ENCODE data around the gene CKAP5.

CKAP5 gene

DNA sequence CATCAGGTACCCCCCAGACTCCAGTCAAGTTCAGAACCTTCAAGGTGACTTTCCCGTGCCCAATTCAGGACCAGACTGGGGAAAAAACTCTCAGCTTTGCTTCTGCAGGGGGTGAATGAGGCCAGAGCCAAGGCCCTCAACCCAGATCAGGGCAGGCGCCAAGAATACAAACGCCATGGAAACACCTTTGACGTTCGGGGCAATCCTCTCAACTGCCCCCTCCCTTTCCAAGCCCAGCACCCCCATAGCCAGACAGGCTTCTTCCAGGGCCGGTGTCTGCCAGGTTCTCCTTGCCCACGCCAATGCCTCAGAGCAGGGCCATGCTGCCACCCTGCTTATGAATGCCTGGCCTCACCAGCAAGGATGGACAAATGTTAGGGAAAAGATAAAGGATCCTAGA lies 151.5 kb downstream of the CKAP5 start:
- no peak for TF ChIP-seq CTCF (conservative IDR thresholded peaks at IDR 0.05; ENCODE audit: low read length)
- H3K4me3 ChIP-seq (ENCODE audit: low read length), result no peak overlapping the region
- no peak for DNase-seq (ENCODE audit: low read depth)

GRCh38 chr11:46694072-46694471 lies 152.0 kb downstream of the CKAP5 start:
- no peak for TF ChIP-seq CTCF (conservative IDR thresholded peaks at IDR 0.05; ENCODE audit: low read length)
- no peak for DNase-seq (ENCODE audit: low read depth)
- no peak overlapping the region for H3K4me3 ChIP-seq (ENCODE audit: low read length)

DNA sequence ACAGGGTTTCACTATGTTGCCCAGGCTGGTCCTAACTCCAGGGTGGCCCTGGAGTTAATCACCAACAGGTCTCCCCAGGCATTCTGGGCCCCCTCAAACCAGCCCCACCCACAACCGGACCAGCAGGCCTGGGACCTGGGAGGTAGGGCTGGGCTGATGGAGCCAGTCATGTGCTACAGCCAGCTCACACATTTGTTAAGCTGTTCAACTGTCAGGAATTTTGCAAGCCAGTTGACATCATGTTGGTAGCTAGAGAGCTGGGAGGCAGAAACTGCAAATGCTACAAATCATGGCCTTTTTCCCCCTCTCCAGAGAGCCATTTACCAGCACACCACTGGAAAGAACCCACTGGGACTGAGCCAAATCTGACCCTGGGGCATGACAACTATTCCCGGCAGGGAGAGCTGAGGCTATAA lies 152.5 kb downstream of the CKAP5 start:
- no peak for TF ChIP-seq CTCF (conservative IDR thresholded peaks at IDR 0.05; ENCODE audit: low read length)
- H3K4me3 ChIP-seq (ENCODE audit: low read length), result no peak overlapping the region
- DNase-seq (ENCODE audit: low read depth), result peak; percentile 73
